ENCODE measurements around the gene C2CD4C. TPM values are rescaled to one million over a fixed set of nuclear protein-coding genes. Genes with fewer than 3 reads are reported as not detected.

The C2CD4C gene
- total RNA-seq, 1 experiment from 2014 or later, result 7.1 TPM

- H3K27me3 ChIP-seq (ENCODE audit: insufficient read depth, low read length), result no peaks in the 10 kb centered on the region
- intact Hi-C loops (cut with micrococcal nuclease), result no loop called here
- ChIA-PET CTCF (no interaction called here), RAD21 (ENCODE audit: low non-redundant PET in 1 of 2, low total read pairs in 2 of 2, uncharacterized antibody in 2 of 2, unreplicated experiment in 2 of 2) (no interaction called here), POLR2A (no interaction called here)
- peaks cover 3 to 5% of the 10 kb centered on the region in 2 experiments; a peak in 2 of 4 replicates for H3K4me1 ChIP-seq (ENCODE audit: control insufficient read depth in 1 of 2, insufficient read depth in 2 of 2, low read length in 2 of 2)
- H3K4me3 ChIP-seq (replicated peaks in 1 of 2; ENCODE audit: low read depth in 1 of 2, low read length in 2 of 2), result no peak overlapping the region
- ATAC-seq, result no peak
- no peak for TF ChIP-seq REST (IDR thresholded peaks at IDR 0.05; ENCODE audit: low read depth)
- TF ChIP-seq CBX3 (IDR thresholded peaks at IDR 0.05; ENCODE audit: low read depth), result no peak
- TF ChIP-seq ZNF274 (IDR thresholded peaks at IDR 0.05; ENCODE audit: low read depth, low read length), result no peak
- TF ChIP-seq MAX (IDR thresholded peaks at IDR 0.05), result no peak
- TF ChIP-seq JUND (IDR thresholded peaks at IDR 0.05), result no peak
- no peak for TF ChIP-seq EGR1 (IDR thresholded peaks at IDR 0.05; ENCODE audit: low read depth)
- no peak for TF ChIP-seq CTCF (IDR thresholded peaks at IDR 0.05 in 2 of 3, conservative IDR thresholded peaks at IDR 0.05 in 1 of 3; ENCODE audit: borderline replicate concordance in 1 of 3, insufficient read depth in 1 of 3, low read depth in 2 of 3, low read length in 2 of 3)
- TF ChIP-seq ZBTB33 (IDR thresholded peaks at IDR 0.05; ENCODE audit: extremely low read depth, insufficient replicate concordance, low read length), result no peak
- TF ChIP-seq POLR2A (IDR thresholded peaks at IDR 0.05; ENCODE audit: borderline replicate concordance, extremely low read depth, insufficient read depth, insufficient read length), result no peak
- no peak overlapping the region for H2AFZ ChIP-seq (ENCODE audit: low read depth, low read length, poor library complexity, severe bottlenecking)
- DNase-seq (ENCODE audit: low read depth, low spot score), result no peak
- no peak overlapping the region for H3K4me2 ChIP-seq (ENCODE audit: low read length)
- no peaks in the 10 kb centered on the region for H3K79me2 ChIP-seq (ENCODE audit: insufficient read depth, low read length)
- BruUV-seq (replicated peaks), result no TSS peak
- H3K9ac ChIP-seq (ENCODE audit: low read length), result no peak overlapping the region
- H3K9me3 ChIP-seq (ENCODE audit: control insufficient read depth in 1 of 2, insufficient read depth in 1 of 2, low read depth in 1 of 2, low read length in 2 of 2), result no peaks in the 10 kb centered on the region
- H3K27ac ChIP-seq (ENCODE audit: low read depth, low read length), result no peak overlapping the region
- H4K20me1 ChIP-seq (ENCODE audit: insufficient read depth), result no peaks in the 10 kb centered on the region
- no peaks in the 10 kb centered on the region for H3K36me3 ChIP-seq (ENCODE audit: control insufficient read depth in 1 of 2, insufficient read depth in 2 of 2, low read length in 2 of 2)
- H3K9me2 ChIP-seq (ENCODE audit: insufficient read depth), result no peaks in the 10 kb centered on the region
Measured at GRCh38 chr19:377801-378581, 31.0 kb downstream of the C2CD4C start.

Measured in HCT116 (cell line).